NCI-H82 treated with DMSO at 0.1 percent for 48 hours (cell line): ENCODE data around the gene MRPL14.

ENCODE experiments used
- DNase-seq: peaks from one replicate; lab custom pipeline; 2025; ENCODE audit not compliant: unreplicated experiment; lab: John Stamatoyannopoulos, UW

The MRPL14 gene

GRCh38 chr6:44067173-44068139, 59.8 kb downstream of the MRPL14 start:
- DNase-seq = no peak

DNA sequence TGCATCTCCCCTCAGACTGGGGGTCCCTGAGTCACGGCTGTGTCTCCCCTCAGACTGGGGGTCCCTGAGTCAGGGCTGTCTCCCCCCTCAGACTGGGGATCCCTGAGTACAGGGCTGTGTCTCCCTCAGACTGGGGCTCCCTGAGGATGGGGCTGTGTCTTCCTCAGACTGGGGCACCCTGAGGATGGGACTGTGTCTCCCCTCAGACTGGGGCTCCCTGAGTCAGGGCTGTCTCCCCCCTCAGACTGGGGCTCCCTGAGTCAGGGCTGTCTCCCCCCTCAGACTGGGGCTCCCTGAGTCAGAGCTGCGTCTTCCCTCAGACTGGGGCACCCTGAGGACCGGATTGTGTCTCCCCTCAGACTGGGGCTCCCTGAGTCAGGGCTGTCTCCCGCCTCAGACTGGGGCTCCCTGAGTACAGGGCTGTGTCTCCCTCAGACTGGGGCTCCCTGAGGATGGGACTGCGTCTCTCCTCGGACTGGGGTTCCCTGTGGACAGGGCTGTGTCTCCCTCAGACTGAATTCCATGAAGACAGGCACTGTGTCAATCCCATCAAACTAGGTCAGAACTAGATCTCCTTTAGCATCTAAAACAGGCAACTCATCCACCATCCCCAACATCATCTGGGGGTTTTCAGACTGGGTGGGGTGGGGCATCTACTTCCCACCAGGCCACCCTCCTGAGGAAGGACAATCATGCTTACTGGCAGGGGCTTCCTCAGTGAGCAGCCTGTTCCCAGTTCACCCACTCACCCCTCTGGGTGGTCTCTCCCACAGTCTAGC, 60.7 kb downstream of the MRPL14 start:
- no peak for DNase-seq

DNA sequence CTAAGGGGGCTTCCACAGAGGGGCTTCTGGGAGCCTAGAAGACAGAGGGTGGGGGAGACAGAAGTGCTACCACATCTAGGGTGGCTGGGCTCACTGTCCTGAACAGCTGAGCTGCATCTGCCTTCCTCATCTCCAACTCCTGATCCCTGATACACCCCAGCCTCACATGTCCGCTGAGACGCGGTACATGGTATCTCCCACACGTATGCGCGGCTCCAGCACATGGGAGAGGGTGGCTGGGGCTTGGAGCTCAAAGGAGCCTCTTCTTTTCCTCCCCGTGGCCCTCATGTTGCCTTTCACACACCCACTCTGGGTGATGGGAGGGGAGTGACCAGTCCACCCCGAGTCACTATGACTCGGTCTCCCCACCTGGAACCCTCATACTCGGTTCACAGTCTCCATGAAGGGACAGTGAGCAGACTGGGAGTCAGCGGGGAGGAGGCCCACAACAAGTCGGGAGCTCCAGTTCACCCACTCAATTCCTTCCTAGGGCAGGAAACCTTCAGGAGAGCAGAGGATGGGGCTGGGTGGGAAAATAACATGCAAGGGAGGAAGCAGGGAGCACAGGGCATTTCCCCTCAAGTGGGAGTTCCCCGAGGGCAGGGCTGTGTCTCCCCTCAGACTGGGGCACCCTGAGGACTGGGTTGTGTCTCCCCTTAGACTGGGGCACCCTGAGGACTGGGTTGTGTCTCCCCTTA, 61.7 kb downstream of the MRPL14 start:
- no peak for DNase-seq

DNA sequence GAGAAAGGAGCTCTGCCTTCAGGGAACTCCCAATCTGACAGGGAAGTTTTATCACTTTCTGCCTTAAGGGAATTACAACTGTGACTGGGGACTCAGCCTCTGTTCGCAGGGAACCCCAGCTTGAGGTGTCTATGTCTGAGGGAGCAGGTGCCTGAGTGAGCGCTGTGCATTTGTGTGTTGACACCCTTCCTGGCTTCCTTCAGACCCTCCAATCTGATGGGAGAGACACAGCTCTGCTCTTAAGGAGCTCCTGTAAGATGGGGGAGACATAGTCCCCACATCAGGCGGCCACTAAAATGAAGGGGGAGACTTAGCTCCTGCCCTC, 62.3 kb downstream of the MRPL14 start:
- DNase-seq = no peak

DNA sequence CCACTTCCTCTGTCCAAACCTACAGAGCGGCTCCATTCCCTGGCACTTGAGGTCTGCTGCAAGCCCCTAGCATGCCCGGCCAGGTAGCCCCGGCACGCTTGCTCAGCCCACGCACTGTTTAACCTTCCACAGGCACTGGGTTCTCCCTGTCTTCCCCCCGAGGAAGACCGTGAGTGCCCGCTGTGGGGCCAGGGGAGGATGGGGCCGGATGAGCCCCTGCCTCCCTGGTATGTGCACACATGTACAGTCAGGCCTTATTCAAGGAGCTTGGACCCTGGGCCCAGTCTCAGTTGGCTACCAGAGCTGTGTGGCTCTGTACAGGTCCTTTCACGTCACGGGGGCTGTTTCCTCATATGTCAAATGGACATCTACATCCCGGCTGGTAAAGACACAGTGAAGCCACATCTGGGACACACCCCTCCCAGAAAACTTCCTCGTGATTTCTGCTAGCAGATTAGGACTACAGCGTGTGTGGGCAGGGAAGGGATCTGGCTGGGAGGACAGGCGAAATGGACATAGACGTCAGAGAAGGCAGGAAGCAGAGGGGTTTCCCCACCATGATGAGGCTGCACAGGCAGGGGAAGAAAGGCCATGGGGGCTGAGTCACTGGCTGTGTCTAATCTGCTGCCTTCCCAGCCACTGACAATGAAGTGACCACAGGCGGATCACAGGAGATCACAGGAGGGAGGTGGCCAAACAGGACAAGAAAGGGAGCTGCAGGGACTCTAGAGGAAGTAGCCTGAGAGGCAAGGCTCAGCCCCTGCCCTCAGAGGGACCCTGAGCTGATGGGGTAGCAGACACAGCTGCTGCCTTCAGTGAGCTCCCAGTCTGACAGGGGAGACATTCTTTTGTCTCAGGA, 62.9 kb downstream of the MRPL14 start:
- no peak for DNase-seq

- no peak for DNase-seq
Observed at GRCh38 chr6:44063561-44064059, 63.6 kb downstream of the MRPL14 start.
